Measurements from ENCODE around the gene RNF128. TPM values are rescaled to one million over a fixed set of nuclear protein-coding genes. Genes with fewer than 3 reads are reported as not detected.

The RNF128 gene
- total and polyA plus RNA-seq, 2 of the 13 experiments (the other 11 are each of a cell fraction or from before 2014, with no cell fraction given): 18.5 to 43.5 TPM

DNA sequence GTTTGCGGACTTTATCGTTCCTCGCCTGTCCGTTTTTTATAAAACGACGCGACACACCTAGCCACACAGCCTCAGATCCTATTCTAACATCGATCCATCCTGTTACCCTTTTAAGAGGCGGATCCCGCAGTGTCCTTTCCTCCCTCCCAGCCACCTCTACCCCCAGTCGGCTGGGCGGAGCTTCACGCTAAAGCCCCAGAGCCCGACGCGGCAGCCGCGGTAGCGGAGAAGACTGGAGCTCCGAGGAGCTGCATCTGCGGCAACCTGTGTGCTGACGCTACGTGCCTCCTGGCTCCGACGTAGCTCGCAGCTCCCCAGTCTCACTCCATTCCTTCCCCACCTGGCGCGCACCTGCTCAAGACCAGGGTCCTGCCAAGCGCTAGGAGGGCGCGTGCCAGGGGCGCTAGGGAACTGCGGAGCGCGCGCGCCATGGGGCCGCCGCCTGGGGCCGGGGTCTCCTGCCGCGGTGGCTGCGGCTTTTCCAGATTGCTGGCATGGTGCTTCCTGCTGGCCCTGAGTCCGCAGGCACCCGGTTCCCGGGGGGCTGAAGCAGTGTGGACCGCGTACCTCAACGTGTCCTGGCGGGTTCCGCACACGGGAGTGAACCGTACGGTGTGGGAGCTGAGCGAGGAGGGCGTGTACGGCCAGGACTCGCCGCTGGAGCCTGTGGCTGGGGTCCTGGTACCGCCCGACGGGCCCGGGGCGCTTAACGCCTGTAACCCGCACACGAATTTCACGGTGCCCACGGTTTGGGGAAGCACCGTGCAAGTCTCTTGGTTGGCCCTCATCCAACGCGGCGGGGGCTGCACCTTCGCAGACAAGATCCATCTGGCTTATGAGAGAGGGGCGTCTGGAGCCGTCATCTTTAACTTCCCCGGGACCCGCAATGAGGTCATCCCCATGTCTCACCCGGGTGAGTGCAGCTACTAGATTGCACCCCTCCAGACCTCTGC lies at the start of gene RNF128 (continued):
- TF ChIP-seq GFI1 (CRISPR knock-in tag; IDR thresholded peaks at IDR 0.05; ENCODE audit: borderline replicate concordance) (peak; percentile 46), NFYB (CRISPR knock-in tag; IDR thresholded peaks at IDR 0.05) (no peak), NR1H2 (CRISPR knock-in tag; IDR thresholded peaks at IDR 0.05; ENCODE audit: borderline replicate concordance, low read depth) (no peak), MAF1 (CRISPR knock-in tag; IDR thresholded peaks at IDR 0.05; ENCODE audit: borderline replicate concordance) (no peak), SUZ12 (IDR thresholded peaks at IDR 0.05; ENCODE audit: low read depth, low read length) (no peak), SMAD3 (CRISPR knock-in tag; IDR thresholded peaks at IDR 0.05) (0 out of 2 replicates have a peak, but pooled peaks have one; percentile 39), NFRKB (IDR thresholded peaks at IDR 0.05) (no peak), ZNF3 (CRISPR knock-in tag; IDR thresholded peaks at IDR 0.05) (no peak), ZNF17 (CRISPR knock-in tag; IDR thresholded peaks at IDR 0.05) (no peak), SAFB2 (CRISPR knock-in tag; IDR thresholded peaks at IDR 0.05; ENCODE audit: borderline replicate concordance, low read depth) (no peak), RBFOX2 (IDR thresholded peaks at IDR 0.05; ENCODE audit: low read depth, low read length) (peak; percentile 94), HDAC2 (CRISPR knock-in tag; IDR thresholded peaks at IDR 0.05) (no peak; the same call in 1 of the 2 replicates), GATA4 (IDR thresholded peaks at IDR 0.05; ENCODE audit: borderline replicate concordance, low read depth) (0 out of 2 replicates have a peak, but pooled peaks have one; percentile 35), KDM3A (CRISPR knock-in tag; IDR thresholded peaks at IDR 0.05; ENCODE audit: low read depth) (0 out of 2 replicates have a peak, but pooled peaks have one; percentile 20), ZBTB14 (CRISPR knock-in tag; IDR thresholded peaks at IDR 0.05) (0 out of 2 replicates have a peak, but pooled peaks have one; percentile 39), TAF1 (CRISPR knock-in tag; IDR thresholded peaks at IDR 0.05) (peak; percentile 89), ZHX2 (IDR thresholded peaks at IDR 0.05; ENCODE audit: low read depth) (no peak), ZHX2 (CRISPR knock-in tag; IDR thresholded peaks at IDR 0.05; ENCODE audit: borderline replicate concordance) (no peak), SMARCE1 (IDR thresholded peaks at IDR 0.05; ENCODE audit: borderline replicate concordance) (no peak), REXO4 (CRISPR knock-in tag; IDR thresholded peaks at IDR 0.05; ENCODE audit: borderline replicate concordance) (no peak), ZNF343 (CRISPR knock-in tag; IDR thresholded peaks at IDR 0.05) (no peak)
- TF ChIP-seq, protein P1, sequence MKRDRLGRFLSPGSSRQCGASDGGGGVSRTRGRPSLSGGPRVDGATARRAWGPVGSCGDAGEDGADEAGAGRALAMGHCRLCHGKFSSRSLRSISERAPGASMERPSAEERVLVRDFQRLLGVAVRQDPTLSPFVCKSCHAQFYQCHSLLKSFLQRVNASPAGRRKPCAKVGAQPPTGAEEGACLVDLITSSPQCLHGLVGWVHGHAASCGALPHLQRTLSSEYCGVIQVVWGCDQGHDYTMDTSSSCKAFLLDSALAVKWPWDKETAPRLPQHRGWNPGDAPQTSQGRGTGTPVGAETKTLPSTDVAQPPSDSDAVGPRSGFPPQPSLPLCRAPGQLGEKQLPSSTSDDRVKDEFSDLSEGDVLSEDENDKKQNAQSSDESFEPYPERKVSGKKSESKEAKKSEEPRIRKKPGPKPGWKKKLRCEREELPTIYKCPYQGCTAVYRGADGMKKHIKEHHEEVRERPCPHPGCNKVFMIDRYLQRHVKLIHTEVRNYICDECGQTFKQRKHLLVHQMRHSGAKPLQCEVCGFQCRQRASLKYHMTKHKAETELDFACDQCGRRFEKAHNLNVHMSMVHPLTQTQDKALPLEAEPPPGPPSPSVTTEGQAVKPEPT (CRISPR knock-in tag; IDR thresholded peaks at IDR 0.05; ENCODE audit: low read depth): no peak

Measured in HepG2 (cell line).